ENCODE measurements around the gene ISOC2. TPM values are rescaled to one million over a fixed set of nuclear protein-coding genes. Genes with fewer than 3 reads are reported as not detected.
A peak's percentile ranks its signal among the peaks of the same experiment; 100 is the strongest.

The ISOC2 gene
- total and polyA plus RNA-seq, 9 of the 15 experiments (the other 6 are each of a cell fraction or from before 2014, with no cell fraction given), result 1.2 to 229 (median 58.3) TPM

GRCh38 chr19:55474269-55475265, 13.1 kb upstream of the ISOC2 start:
- H3K27me3 ChIP-seq (ENCODE audit: control insufficient read depth in 2 of 2, insufficient read depth in 2 of 2, low read length in 2 of 2), result no peaks in the 10 kb centered on the region
- in situ Hi-C loops (cut with MboI) (no loop called here), intact Hi-C loops (cut with micrococcal nuclease) (no loop called here)
- 93% methylated on average over 15 of the region's 19 CpGs for WGBS (ENCODE audit: insufficient coverage, low coverage, missing lambda C conversion rate)
- no peak overlapping the region for H3K4me3 ChIP-seq
- DNase-seq (ENCODE audit: extremely low read depth in 1 of 4, low spot score in 3 of 4) (no peak), ATAC-seq (no peak), FAIRE-seq (no peak)
- peaks cover 16% of the 10 kb centered on the region for H3K79me2 ChIP-seq (ENCODE audit: control insufficient read depth, insufficient read depth, low read length)
- H4K20me1 ChIP-seq (replicated peaks; ENCODE audit: control insufficient read depth, insufficient read depth, low read length), result no peaks in the 10 kb centered on the region
- no peaks in the 10 kb centered on the region; the same call in 1 of the 3 replicates for H3K36me3 ChIP-seq (ENCODE audit: control insufficient read depth, insufficient read depth, low read length)
- CTCF ChIA-PET (ENCODE audit: low intra/inter-chr PET ratio), result no interaction called here
- H3K4me2 ChIP-seq (ENCODE audit: insufficient read depth, low read length), result peak overlapping the region; percentile 10
- H2AFZ ChIP-seq (ENCODE audit: low read depth, low read length), result peak overlapping the region; percentile 73
- peak overlapping the region; percentile 24; the same call in 1 of the 3 replicates for H3K27ac ChIP-seq (ENCODE audit: extremely low read depth, low read depth, low read length)
- H3K9me1 ChIP-seq (ENCODE audit: control insufficient read depth, insufficient read depth, low read length), result no peaks in the 10 kb centered on the region
- no peaks in the 10 kb centered on the region for H3K9me3 ChIP-seq (replicated peaks; ENCODE audit: control insufficient read depth, insufficient read depth, low read depth, low read length)
- peak overlapping the region in 1 of 2 experiments; percentile 70; a peak in 2 of 4 replicates for H3K9ac ChIP-seq (ENCODE audit: insufficient read depth in 1 of 2, low read depth in 2 of 2, low read length in 2 of 2)
- H3K4me1 ChIP-seq (replicated peaks in 1 of 2; ENCODE audit: control insufficient read depth in 2 of 2, insufficient read depth in 2 of 2, low read length in 2 of 2), result peaks cover 27 to 52% of the 10 kb centered on the region in 2 experiments
- BruUV-seq (replicated peaks), result no TSS peak
- TF ChIP-seq ZNF121 (CRISPR knock-in tag; conservative IDR thresholded peaks at IDR 0.05) (peak; percentile 36; the same call in 1 of the 2 replicates), TOE1 (IDR thresholded peaks at IDR 0.05; ENCODE audit: borderline replicate concordance) (no peak), TOE1 (CRISPR knock-in tag; IDR thresholded peaks at IDR 0.05; ENCODE audit: borderline replicate concordance, low read depth) (0 out of 2 replicates have a peak, but pooled peaks have one; percentile 31), MAX (CRISPR knock-in tag; IDR thresholded peaks at IDR 0.05) (peak; percentile 12; the same call in 1 of the 2 replicates), MTA2 (IDR thresholded peaks at IDR 0.05; ENCODE audit: low read depth) (no peak)
- POLR2A ChIA-PET, result interaction anchor here (0.6 kb wide), 1 partner anchor 404 kb away, joined by 3 read pairs; no protein-coding TSS in a partner anchor
